OCI-LY1 (cell line): ENCODE measurements around the gene DLG1.
"Not testable (repeated sequence)": the region's sequence is repeated elsewhere in the genome, so short reads cannot be mapped to it uniquely, and the experiment has no call there.

Experiments used
- H2AFZ ChIP-seq: fragments of 200-600 bp; sonication (generic), shearing (Covaris generic); 2 replicates; pipeline ENCODE4 v1.6.0; 2014; ENCODE audit warnings: antibody characterized with exemption, mild to moderate bottlenecking, low read length
- H3F3A ChIP-seq: fragments of 200-600 bp; sonication (generic), shearing (Covaris generic); 2 replicates; pipeline ENCODE4 v1.6.0; 2014; ENCODE audit warnings: mild to moderate bottlenecking, antibody characterized with exemption, low read length, moderate library complexity; ENCODE audit not compliant: insufficient read depth
- H3K27ac ChIP-seq: fragments of 200-600 bp; sonication (generic); 2 replicates; pipeline ENCODE4 v1.5.1; 2014; ENCODE audit warnings: low read length, mixed run types, mild to moderate bottlenecking, low read depth; ENCODE audit not compliant: poor library complexity, severe bottlenecking
- H3K27me3 ChIP-seq: fragments of 200-600 bp; sonication (generic); 2 replicates; pipeline ENCODE4 v1.6.0; 2014; ENCODE audit warnings: antibody characterized with exemption, mild to moderate bottlenecking, low read length, moderate library complexity; ENCODE audit not compliant: insufficient read depth
- H3K36me3 ChIP-seq: fragments of 200-600 bp; sonication (generic); 2 replicates; pipeline ENCODE4 v1.6.1; 2014; ENCODE audit warnings: mild to moderate bottlenecking, antibody characterized with exemption, low read length, moderate library complexity, mixed read lengths; ENCODE audit not compliant: insufficient read depth
- H3K4me1 ChIP-seq: fragments of 200-600 bp; sonication (generic); 2 replicates; pipeline ENCODE4 v1.5.1; 2014; ENCODE audit warnings: mild to moderate bottlenecking, low read length, moderate library complexity; ENCODE audit not compliant: insufficient read depth, severe bottlenecking
- H3K4me2 ChIP-seq: fragments of 200-600 bp; sonication (generic), shearing (Covaris generic); 2 replicates; pipeline ENCODE4 v1.6.1; 2014; ENCODE audit warnings: low read length
- H3K4me3 ChIP-seq: fragments of 200-600 bp; sonication (generic); 2 replicates; pipeline ENCODE4 v1.5.1; 2014; ENCODE audit warnings: low read length, low read depth, mild to moderate bottlenecking, mixed read lengths; ENCODE audit not compliant: poor library complexity, severe bottlenecking
- H3K79me2 ChIP-seq: fragments of 200-600 bp; shearing (Covaris generic); 2 replicates; pipeline ENCODE4 v1.6.1; 2016; ENCODE audit warnings: mixed run types, low read length, mixed read lengths; ENCODE audit not compliant: insufficient read depth
- H3K9ac ChIP-seq: fragments of 200-600 bp; sonication (generic), shearing (Covaris generic); 2 replicates; pipeline ENCODE4 v1.6.1; 2014; ENCODE audit warnings: mild to moderate bottlenecking, low read length, mixed read lengths
- H3K9me2 ChIP-seq: fragments of 200-600 bp; sonication (generic), shearing (Covaris generic); 2 replicates; pipeline ENCODE4 v1.6.1; 2014; ENCODE audit warnings: low read depth, mild to moderate bottlenecking, low read length, mixed read lengths
- H3K9me3 ChIP-seq: fragments of 200-600 bp; shearing (Covaris generic); 2 replicates; pipeline ENCODE4 v1.6.1; 2014; ENCODE audit warnings: low read length, mixed read lengths
- H4K20me1 ChIP-seq: fragments of 200-600 bp; sonication (generic), shearing (Covaris generic); 2 replicates; pipeline ENCODE4 v1.6.0; 2016; ENCODE audit warnings: mild to moderate bottlenecking, low read length; ENCODE audit not compliant: insufficient read depth
- EZH2 ChIP-seq: fragments of 200-600 bp; sonication (generic), shearing (Covaris generic); IDR thresholded peaks from 2 replicates; pipeline ENCODE4 v1.8.0; 2017; ENCODE audit warnings: borderline replicate concordance, mixed run types, mild to moderate bottlenecking, antibody characterized with exemption, low read length, moderate library complexity, mixed read lengths
- TF ChIP-seq, protein P1 (sequence below): fragments of 200-600 bp; sonication (generic), shearing (Covaris generic); IDR thresholded peaks from 2 replicates; pipeline ENCODE4 v1.5.1; 2017; ENCODE audit warnings: mild to moderate bottlenecking, antibody characterized with exemption, low read length, moderate library complexity, mixed read lengths

Gene DLG1

DNA sequence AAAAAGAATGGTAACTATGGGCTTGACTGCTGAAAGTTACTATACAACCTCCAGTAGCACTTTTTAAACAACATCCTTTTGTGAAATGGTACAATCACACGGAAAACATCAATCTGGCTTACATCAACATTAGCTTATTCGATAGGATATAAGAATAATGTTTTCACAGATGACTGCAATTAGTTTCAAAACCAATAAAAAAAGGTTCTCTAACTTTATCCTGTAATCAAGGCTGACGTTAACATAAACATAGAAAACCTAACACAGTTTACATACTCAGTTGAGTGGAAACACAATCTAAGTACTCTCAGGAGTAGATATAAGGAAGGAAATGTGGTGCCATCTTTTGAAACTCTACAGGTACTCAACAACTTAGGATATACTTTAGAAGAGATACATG lies 102.2 kb downstream of the DLG1 start:
- Histone ChIP-seq H3K27ac (no peak overlapping the region), H3K9ac (no peak overlapping the region), H3K9me3 (no peaks in the 10 kb centered on the region), H4K20me1 (no peaks in the 10 kb centered on the region), H3K9me2 (no peaks in the 10 kb centered on the region), H3K27me3 (no peaks in the 10 kb centered on the region), H3K4me1 (no peaks in the 10 kb centered on the region), H3K4me2 (no peak overlapping the region), H3F3A (no peaks in the 10 kb centered on the region), H3K4me3 (no peak overlapping the region), H3K36me3 (no peaks in the 10 kb centered on the region), H2AFZ (no peak overlapping the region), H3K79me2 (peaks cover 66% of the 10 kb centered on the region)
- TF ChIP-seq, protein P1, sequence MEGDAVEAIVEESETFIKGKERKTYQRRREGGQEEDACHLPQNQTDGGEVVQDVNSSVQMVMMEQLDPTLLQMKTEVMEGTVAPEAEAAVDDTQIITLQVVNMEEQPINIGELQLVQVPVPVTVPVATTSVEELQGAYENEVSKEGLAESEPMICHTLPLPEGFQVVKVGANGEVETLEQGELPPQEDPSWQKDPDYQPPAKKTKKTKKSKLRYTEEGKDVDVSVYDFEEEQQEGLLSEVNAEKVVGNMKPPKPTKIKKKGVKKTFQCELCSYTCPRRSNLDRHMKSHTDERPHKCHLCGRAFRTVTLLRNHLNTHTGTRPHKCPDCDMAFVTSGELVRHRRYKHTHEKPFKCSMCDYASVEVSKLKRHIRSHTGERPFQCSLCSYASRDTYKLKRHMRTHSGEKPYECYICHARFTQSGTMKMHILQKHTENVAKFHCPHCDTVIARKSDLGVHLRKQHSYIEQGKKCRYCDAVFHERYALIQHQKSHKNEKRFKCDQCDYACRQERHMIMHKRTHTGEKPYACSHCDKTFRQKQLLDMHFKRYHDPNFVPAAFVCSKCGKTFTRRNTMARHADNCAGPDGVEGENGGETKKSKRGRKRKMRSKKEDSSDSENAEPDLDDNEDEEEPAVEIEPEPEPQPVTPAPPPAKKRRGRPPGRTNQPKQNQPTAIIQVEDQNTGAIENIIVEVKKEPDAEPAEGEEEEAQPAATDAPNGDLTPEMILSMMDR: no peak
- no peak for TF ChIP-seq EZH2

DNA sequence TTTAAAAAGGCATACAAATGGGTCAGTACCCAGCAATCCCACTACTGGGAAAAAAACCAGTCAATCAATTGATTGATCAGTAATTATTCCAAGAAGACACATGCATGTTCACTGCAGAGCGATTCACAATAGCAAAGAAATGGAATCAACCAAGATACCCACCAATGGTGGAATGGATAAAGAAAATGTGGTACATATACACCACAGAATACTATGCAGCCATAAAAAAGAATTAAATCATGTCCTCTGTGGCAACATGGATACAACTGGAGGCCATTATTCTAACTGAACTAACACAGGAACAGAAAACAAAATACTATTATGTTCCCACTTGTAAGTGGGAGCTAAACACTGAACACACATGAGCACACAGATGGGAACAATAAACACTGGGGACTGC lies 103.1 kb downstream of the DLG1 start:
- Histone ChIP-seq H3K4me2 (no peak overlapping the region), H3K36me3 (no peaks in the 10 kb centered on the region), H3K27ac (no peak overlapping the region), H3K4me1 (no peaks in the 10 kb centered on the region), H3F3A (no peaks in the 10 kb centered on the region), H3K4me3 (no peak overlapping the region), H3K9me3 (no peaks in the 10 kb centered on the region), H3K27me3 (no peaks in the 10 kb centered on the region), H3K9ac (no peak overlapping the region), H4K20me1 (no peaks in the 10 kb centered on the region), H2AFZ (no peak overlapping the region), H3K79me2 (peaks cover 58% of the 10 kb centered on the region), H3K9me2 (no peaks in the 10 kb centered on the region)
- no peak for TF ChIP-seq EZH2
- TF ChIP-seq, protein P1: no peak

DNA sequence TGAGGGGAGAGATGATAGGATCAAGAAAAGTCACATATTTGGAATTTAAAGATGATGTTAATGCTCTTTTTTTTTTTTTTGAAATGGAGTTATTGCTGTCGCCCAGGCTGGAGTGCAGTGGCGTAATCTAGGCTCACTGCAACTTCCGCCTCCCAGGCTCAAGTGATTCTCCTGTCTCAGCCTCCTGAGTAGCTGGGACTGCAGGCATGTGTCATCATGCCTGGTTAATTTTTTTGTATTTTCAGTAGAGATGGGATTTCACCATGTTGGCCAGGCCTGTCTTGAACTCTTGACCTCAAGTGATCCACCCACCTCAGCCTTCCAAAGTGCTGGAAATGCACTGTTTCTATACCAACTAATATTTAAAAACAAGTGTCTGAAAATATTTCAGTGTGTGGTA lies 104.7 kb downstream of the DLG1 start:
- not testable (repeated sequence) for H3K4me2 ChIP-seq, H3K9me3 ChIP-seq, H3K27me3 ChIP-seq, H4K20me1 ChIP-seq, H3K4me3 ChIP-seq, H3K4me1 ChIP-seq, H3K9me2 ChIP-seq, H3F3A ChIP-seq, H2AFZ ChIP-seq, H3K36me3 ChIP-seq, H3K9ac ChIP-seq, H3K27ac ChIP-seq
- H3K79me2 ChIP-seq: peaks cover 42% of the 10 kb centered on the region

DNA sequence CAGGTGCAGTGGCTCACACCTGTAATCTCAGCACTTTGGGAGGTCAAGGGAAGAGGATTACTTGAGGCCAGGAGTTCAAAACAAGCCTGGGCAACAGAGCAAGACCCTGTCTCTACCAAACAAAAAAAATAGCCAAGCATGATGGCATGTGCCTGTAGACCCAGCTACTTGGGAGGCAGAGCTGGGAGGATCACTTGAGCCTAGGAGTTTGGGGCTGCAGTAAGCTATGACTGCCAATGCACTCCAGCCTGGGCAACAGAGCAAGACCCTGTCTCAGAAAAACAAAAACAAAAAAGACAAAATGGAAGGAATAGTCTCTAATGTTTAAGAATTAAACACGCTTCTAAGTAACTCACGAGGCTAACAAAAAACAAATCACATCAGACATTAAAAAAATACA lies 106.5 kb downstream of the DLG1 start:
- Histone ChIP-seq H3K9me3 (no peaks in the 10 kb centered on the region), H3K9me2 (no peaks in the 10 kb centered on the region), H4K20me1 (no peaks in the 10 kb centered on the region), H3K9ac (no peak overlapping the region), H3K4me1 (no peaks in the 10 kb centered on the region), H3F3A (no peaks in the 10 kb centered on the region), H3K79me2 (peaks cover 25% of the 10 kb centered on the region; the same call in 1 of the 2 replicates), H3K27me3 (no peaks in the 10 kb centered on the region), H3K4me3 (no peak overlapping the region), H3K27ac (no peak overlapping the region), H3K4me2 (no peak overlapping the region), H3K36me3 (no peaks in the 10 kb centered on the region), H2AFZ (no peak overlapping the region)
- no peak for TF ChIP-seq EZH2
- TF ChIP-seq, protein P1: no peak
